Gastroesophageal sphincter (tissue), 3 donors: ENCODE measurements around the gene PPP1R7.

Source experiments
- POLR2AphosphoS5 ChIP-seq: sonication (generic); formaldehyde crosslinking; IDR thresholded peaks from one replicate; pipeline ENCODE4 v1.6.1; 2017; ENCODE audit warnings: antibody characterized with exemption
- TF ChIP-seq, protein P1 (sequence below), 4 experiments: fragments of 200-600 bp in 2 of 4; fragments of 450-650 bp in 2 of 4; sonication (generic) in 1 of 4; IDR thresholded peaks; one replicate each; pipeline ENCODE4 v1.5.1; 2017 to 2019; ENCODE audit warnings: antibody characterized with exemption in 4 of 4, mild to moderate bottlenecking in 2 of 4, moderate library complexity in 2 of 4

DNA sequence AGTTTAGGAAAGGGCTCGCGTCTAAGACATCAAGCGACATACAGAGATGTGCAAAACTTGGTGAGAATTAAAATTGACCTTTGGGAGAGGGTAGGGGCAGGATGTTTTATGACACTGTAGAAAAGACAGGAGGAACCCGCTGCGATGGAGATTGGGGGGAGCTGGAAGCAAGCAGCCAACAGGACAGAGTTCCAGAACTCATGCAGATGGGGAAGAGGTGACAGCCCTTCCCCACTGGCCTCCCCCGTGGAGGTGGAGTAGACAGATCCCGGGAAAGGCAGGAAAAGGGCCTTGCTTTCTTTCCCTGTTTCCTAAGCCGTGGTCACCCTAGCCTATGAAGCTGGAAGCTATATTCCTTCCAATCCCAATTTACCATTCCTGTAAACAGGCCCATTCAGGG lies 77.3 kb downstream of the PPP1R7 start:
- TF ChIP-seq POLR2AphosphoS5, result no peak
- TF ChIP-seq, protein P1, sequence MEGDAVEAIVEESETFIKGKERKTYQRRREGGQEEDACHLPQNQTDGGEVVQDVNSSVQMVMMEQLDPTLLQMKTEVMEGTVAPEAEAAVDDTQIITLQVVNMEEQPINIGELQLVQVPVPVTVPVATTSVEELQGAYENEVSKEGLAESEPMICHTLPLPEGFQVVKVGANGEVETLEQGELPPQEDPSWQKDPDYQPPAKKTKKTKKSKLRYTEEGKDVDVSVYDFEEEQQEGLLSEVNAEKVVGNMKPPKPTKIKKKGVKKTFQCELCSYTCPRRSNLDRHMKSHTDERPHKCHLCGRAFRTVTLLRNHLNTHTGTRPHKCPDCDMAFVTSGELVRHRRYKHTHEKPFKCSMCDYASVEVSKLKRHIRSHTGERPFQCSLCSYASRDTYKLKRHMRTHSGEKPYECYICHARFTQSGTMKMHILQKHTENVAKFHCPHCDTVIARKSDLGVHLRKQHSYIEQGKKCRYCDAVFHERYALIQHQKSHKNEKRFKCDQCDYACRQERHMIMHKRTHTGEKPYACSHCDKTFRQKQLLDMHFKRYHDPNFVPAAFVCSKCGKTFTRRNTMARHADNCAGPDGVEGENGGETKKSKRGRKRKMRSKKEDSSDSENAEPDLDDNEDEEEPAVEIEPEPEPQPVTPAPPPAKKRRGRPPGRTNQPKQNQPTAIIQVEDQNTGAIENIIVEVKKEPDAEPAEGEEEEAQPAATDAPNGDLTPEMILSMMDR (IDR thresholded peaks at IDR 0.05), result no peak
